PC-3 (cell line): Measurements from ENCODE around the gene DGUOK.

Experiments
- EZH2 ChIP-seq: fragments of 300-600 bp; sonication (generic); IDR thresholded peaks from one replicate; pipeline ENCODE4 v1.6.1; 2017; ENCODE audit warnings: antibody characterized with exemption, mild to moderate bottlenecking, low read length; ENCODE audit not compliant: unreplicated experiment
- TF ChIP-seq, protein P1 (sequence below): fragments of 300-600 bp; sonication (generic); conservative IDR thresholded peaks from 2 replicates; pipeline ENCODE4 v1.5.1; 2017; ENCODE audit warnings: antibody characterized with exemption, low read depth, mild to moderate bottlenecking, low read length

DNA sequence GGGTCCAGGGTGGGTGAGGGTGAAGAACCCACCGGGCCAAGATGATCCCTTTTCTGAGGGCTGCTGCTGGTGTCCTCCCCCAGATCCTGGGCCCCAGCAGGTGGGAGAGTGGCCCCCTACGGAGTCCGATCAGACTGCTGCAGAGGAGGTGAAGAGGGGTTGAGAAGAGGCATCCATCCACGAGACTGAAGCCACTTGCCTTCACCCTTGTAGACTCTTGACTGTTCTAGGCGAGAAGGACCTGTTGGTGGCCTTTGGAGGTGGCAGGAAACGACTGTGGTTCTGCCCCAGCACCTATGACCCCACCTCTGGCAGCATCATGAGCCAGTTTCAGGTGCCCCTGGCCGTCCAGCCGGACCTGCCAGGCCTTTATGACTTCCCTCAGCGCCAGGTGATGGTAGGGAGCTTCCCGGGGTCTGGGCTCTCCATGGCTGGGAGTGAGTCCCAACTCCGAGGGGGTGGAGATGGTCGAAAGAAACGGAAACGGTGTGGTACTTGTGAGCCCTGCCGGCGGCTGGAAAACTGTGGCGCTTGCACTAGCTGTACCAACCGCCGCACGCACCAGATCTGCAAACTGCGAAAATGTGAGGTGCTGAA lies 59.5 kb downstream of the DGUOK start:
- TF ChIP-seq, protein P1, sequence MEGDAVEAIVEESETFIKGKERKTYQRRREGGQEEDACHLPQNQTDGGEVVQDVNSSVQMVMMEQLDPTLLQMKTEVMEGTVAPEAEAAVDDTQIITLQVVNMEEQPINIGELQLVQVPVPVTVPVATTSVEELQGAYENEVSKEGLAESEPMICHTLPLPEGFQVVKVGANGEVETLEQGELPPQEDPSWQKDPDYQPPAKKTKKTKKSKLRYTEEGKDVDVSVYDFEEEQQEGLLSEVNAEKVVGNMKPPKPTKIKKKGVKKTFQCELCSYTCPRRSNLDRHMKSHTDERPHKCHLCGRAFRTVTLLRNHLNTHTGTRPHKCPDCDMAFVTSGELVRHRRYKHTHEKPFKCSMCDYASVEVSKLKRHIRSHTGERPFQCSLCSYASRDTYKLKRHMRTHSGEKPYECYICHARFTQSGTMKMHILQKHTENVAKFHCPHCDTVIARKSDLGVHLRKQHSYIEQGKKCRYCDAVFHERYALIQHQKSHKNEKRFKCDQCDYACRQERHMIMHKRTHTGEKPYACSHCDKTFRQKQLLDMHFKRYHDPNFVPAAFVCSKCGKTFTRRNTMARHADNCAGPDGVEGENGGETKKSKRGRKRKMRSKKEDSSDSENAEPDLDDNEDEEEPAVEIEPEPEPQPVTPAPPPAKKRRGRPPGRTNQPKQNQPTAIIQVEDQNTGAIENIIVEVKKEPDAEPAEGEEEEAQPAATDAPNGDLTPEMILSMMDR = no peak
- no peak for TF ChIP-seq EZH2
